HG03457 (cell line): ENCODE results near the gene CHMP6.

ENCODE experiments used
- ATAC-seq: cut with Tn5 transposase; IDR thresholded peaks from one replicate; pipeline ENCODE4 v1.9.1; 2021; ENCODE audit warnings: moderate number of reproducible peaks; ENCODE audit not compliant: unreplicated experiment

CHMP6 gene

GRCh38 chr17:80956321-80957190 lies 35.1 kb upstream of the CHMP6 start:
- no peak for ATAC-seq

GRCh38 chr17:80957461-80957941 lies 34.1 kb upstream of the CHMP6 start:
- ATAC-seq, result no peak

GRCh38 chr17:80959330-80960036 lies 32.2 kb upstream of the CHMP6 start:
- no peak for ATAC-seq

GRCh38 chr17:80960037-80960796 lies 31.4 kb upstream of the CHMP6 start:
- ATAC-seq, result no peak

GRCh38 chr17:80960797-80961452 lies 30.7 kb upstream of the CHMP6 start:
- ATAC-seq, result no peak

- no peak for ATAC-seq
Observed at GRCh38 chr17:80961541-80962330, 29.9 kb upstream of the CHMP6 start.

GRCh38 chr17:80962356-80963329 lies 29.0 kb upstream of the CHMP6 start:
- ATAC-seq, result no peak

GRCh38 chr17:80963812-80964543 lies 27.7 kb upstream of the CHMP6 start:
- ATAC-seq, result no peak

- no peak for ATAC-seq
Observed at GRCh38 chr17:80964544-80964856, 27.1 kb upstream of the CHMP6 start.

GRCh38 chr17:80964859-80965580 lies 26.6 kb upstream of the CHMP6 start:
- ATAC-seq, result no peak

GRCh38 chr17:80965606-80966005 lies 26.0 kb upstream of the CHMP6 start:
- no peak for ATAC-seq

GRCh38 chr17:80967404-80967872 lies 24.2 kb upstream of the CHMP6 start:
- ATAC-seq, result no peak

GRCh38 chr17:80968602-80969029 lies 23.0 kb upstream of the CHMP6 start:
- no peak for ATAC-seq

GRCh38 chr17:80969030-80969673 lies 22.5 kb upstream of the CHMP6 start:
- ATAC-seq, result no peak

- no peak for ATAC-seq
Observed at GRCh38 chr17:80969674-80970043, 22.0 kb upstream of the CHMP6 start.

- ATAC-seq, result no peak
Observed at GRCh38 chr17:80970044-80970761, 21.4 kb upstream of the CHMP6 start.
